ENCODE measurements around the gene IL36A. TPM values are rescaled to one million over a fixed set of nuclear protein-coding genes. Genes with fewer than 3 reads are reported as not detected.

IL36A gene
- total RNA-seq, 1 experiment from 2014 or later, result not detected

- no peaks in the 10 kb centered on the region for H3K9me3 ChIP-seq (ENCODE audit: control insufficient read depth, insufficient read depth, low read depth, low read length)
- no peaks in the 10 kb centered on the region for H3K4me1 ChIP-seq (ENCODE audit: control insufficient read depth, insufficient read depth, low read length)
- H3K27me3 ChIP-seq (ENCODE audit: control insufficient read depth, insufficient read depth, low read length), result peaks cover 32% of the 10 kb centered on the region
- BruUV-seq (replicated peaks), result no TSS peak
- ATAC-seq (no peak), DNase-seq (ENCODE audit: low read depth, low spot score) (no peak)
- in situ Hi-C loops (cut with HindIII; ENCODE audit: low pct_unique_long_range_greater_than_20kb, low sequenced_read_pairs), result no loop called here
- no peaks in the 10 kb centered on the region for H3K36me3 ChIP-seq (ENCODE audit: control insufficient read depth, insufficient read depth, low read length)
- CTCF ChIA-PET, result no interaction called here
- POLR2A ChIA-PET, result no interaction called here
- no peak overlapping the region for H3K27ac ChIP-seq (ENCODE audit: low read length)
- intact Hi-C loops (cut with micrococcal nuclease; ENCODE audit: unreplicated experiment), result no loop called here
- no peak for TF ChIP-seq TCF7L2 (IDR thresholded peaks at IDR 0.05; ENCODE audit: low read depth, low read length)
- TF ChIP-seq REST (IDR thresholded peaks at IDR 0.05; ENCODE audit: insufficient read depth in 1 of 2, low read depth in 2 of 2, low read length in 1 of 2), result no peak
- TF ChIP-seq POLR2AphosphoS5 (IDR thresholded peaks at IDR 0.05; ENCODE audit: low read depth, low read length), result no peak
- no peak for TF ChIP-seq CTCF (IDR thresholded peaks at IDR 0.05)
- TF ChIP-seq SIN3A (IDR thresholded peaks at IDR 0.05; ENCODE audit: borderline replicate concordance, insufficient read depth, low read depth, low read length), result no peak
- H3K4me3 ChIP-seq (ENCODE audit: low read depth in 2 of 2, low read length in 2 of 2), result no peak overlapping the region
These were observed 20.5 kb downstream of the IL36A start for GRCh38 chr2:113025737-113026136.

- CTCF ChIA-PET, result no interaction called here
- Histone ChIP-seq H3K9me3 (ENCODE audit: control insufficient read depth, insufficient read depth, low read depth, low read length) (no peaks in the 10 kb centered on the region), H3K27ac (ENCODE audit: low read length) (no peak overlapping the region), H3K4me1 (ENCODE audit: control insufficient read depth, insufficient read depth, low read length) (no peaks in the 10 kb centered on the region), H3K4me3 (ENCODE audit: low read depth in 2 of 2, low read length in 2 of 2) (no peak overlapping the region), H3K27me3 (ENCODE audit: control insufficient read depth, insufficient read depth, low read length) (peaks cover 35% of the 10 kb centered on the region), H3K36me3 (ENCODE audit: control insufficient read depth, insufficient read depth, low read length) (no peaks in the 10 kb centered on the region)
- BruUV-seq (replicated peaks), result no TSS peak
- in situ Hi-C loops (cut with HindIII; ENCODE audit: low pct_unique_long_range_greater_than_20kb, low sequenced_read_pairs), result no loop called here
- intact Hi-C loops (cut with micrococcal nuclease; ENCODE audit: unreplicated experiment), result no loop called here
- POLR2A ChIA-PET, result no interaction called here
- DNase-seq (ENCODE audit: low read depth, low spot score) (no peak), ATAC-seq (no peak)
- no peak for TF ChIP-seq CTCF (IDR thresholded peaks at IDR 0.05)
- TF ChIP-seq REST (IDR thresholded peaks at IDR 0.05; ENCODE audit: insufficient read depth in 1 of 2, low read depth in 2 of 2, low read length in 1 of 2), result no peak
- no peak for TF ChIP-seq POLR2AphosphoS5 (IDR thresholded peaks at IDR 0.05; ENCODE audit: low read depth, low read length)
- TF ChIP-seq SIN3A (IDR thresholded peaks at IDR 0.05; ENCODE audit: borderline replicate concordance, insufficient read depth, low read depth, low read length), result no peak
These were observed 22.4 kb downstream of the IL36A start for GRCh38 chr2:113027691-113028090.

Measured in Panc1 (cell line).